ENCODE data around the gene MFSD1. TPM values are rescaled to one million over a fixed set of nuclear protein-coding genes. Genes with fewer than 3 reads are reported as not detected.

Gene MFSD1
- total and polyA plus RNA-seq, 2 of the 4 experiments (the other 2 are of a cell fraction) = 50.4 to 64.2 TPM

- BruUV-seq (replicated peaks) = no TSS peak
- H3K27ac ChIP-seq (ENCODE audit: insufficient read depth, low read length) = no peak overlapping the region
- H3K36me3 ChIP-seq (ENCODE audit: control insufficient read depth, insufficient read depth, low read length) = peaks cover 33% of the 10 kb centered on the region
- H3K9me3 ChIP-seq (ENCODE audit: control insufficient read depth, insufficient read depth, low read length) = no peaks in the 10 kb centered on the region
- H2AK5ac ChIP-seq (ENCODE audit: low read depth, low read length) = no peak overlapping the region
- no peaks in the 10 kb centered on the region for H3K27me3 ChIP-seq (ENCODE audit: control insufficient read depth, insufficient read depth, low read length)
- ATAC-seq (ENCODE audit: low read depth) (no peak), DNase-seq (no peak)
- no peak overlapping the region for H4K5ac ChIP-seq (ENCODE audit: low read depth, low read length)
- no peaks in the 10 kb centered on the region; the same call in 1 of the 2 replicates for H3K4me1 ChIP-seq (ENCODE audit: control insufficient read depth, insufficient read depth, low read length)
- ChIA-PET CTCF (no interaction called here), POLR2A (ENCODE audit: unreplicated experiment) (no interaction called here)
- H2BK20ac ChIP-seq (ENCODE audit: low read depth, low read length) = no peak overlapping the region
- no peak overlapping the region for H4K8ac ChIP-seq (ENCODE audit: low read depth in 2 of 2, low read length in 2 of 2)
- no peak overlapping the region for H2BK5ac ChIP-seq (ENCODE audit: low read depth, low read length, poor library complexity, severe bottlenecking)
- no CpG with 5 or more reads among the region's 8 CpGs for WGBS, 2 experiments (ENCODE audit: extremely low coverage in 2 of 2, insufficient read length in 1 of 2)
- H3K56ac ChIP-seq (ENCODE audit: extremely low read depth, insufficient read depth, low read length) = no peak overlapping the region
- no peak overlapping the region for H3K4ac ChIP-seq (ENCODE audit: low read depth, low read length)
- H2AK9ac ChIP-seq (replicated peaks; ENCODE audit: low read depth, low read length, poor library complexity) = no peak overlapping the region
- H3K23ac ChIP-seq (ENCODE audit: low read depth, low read length) = no peak overlapping the region
- intact Hi-C loops (cut with micrococcal nuclease) = no loop called here
- H4K20me1 ChIP-seq (ENCODE audit: insufficient read depth, low read length) = no peaks in the 10 kb centered on the region
- no peak overlapping the region for H3K4me2 ChIP-seq (ENCODE audit: low read depth, low read length)
- H3K4me3 ChIP-seq (ENCODE audit: insufficient read depth, low read depth, low read length) = no peak overlapping the region
- no peak overlapping the region for H2BK120ac ChIP-seq (ENCODE audit: low read depth, low read length)
- dilution Hi-C loops (cut with HindIII; ENCODE audit: low sequenced_read_pairs, unreplicated experiment) = no loop called here
- H2BK15ac ChIP-seq (ENCODE audit: low read depth, low read length) = no peak overlapping the region
- peaks cover 6% of the 10 kb centered on the region; the same call in 1 of the 2 replicates for H3K9me1 ChIP-seq (ENCODE audit: insufficient read depth, low read length)
- H4K91ac ChIP-seq (ENCODE audit: insufficient read depth, low read depth, low read length) = no peak overlapping the region
- H3K18ac ChIP-seq (ENCODE audit: low read depth, low read length) = no peak overlapping the region
- no peak overlapping the region for H2AFZ ChIP-seq (replicated peaks; ENCODE audit: low read length, poor library complexity)
- H3K9ac ChIP-seq (ENCODE audit: low read depth, low read length) = no peak overlapping the region
- H3K14ac ChIP-seq (replicated peaks; ENCODE audit: low read depth, low read length) = no peak overlapping the region
- peaks cover 0 to 6% of the 10 kb centered on the region in 2 experiments; a peak in 1 of 4 replicates for H3K79me1 ChIP-seq (ENCODE audit: low read depth in 1 of 2, low read length in 2 of 2)
- in situ Hi-C loops (cut with MboI; ENCODE audit: low sequenced_read_pairs) = no loop called here
- TF ChIP-seq RCOR1 (IDR thresholded peaks at IDR 0.05; ENCODE audit: insufficient replicate concordance, low read length) (no peak), MXI1 (IDR thresholded peaks at IDR 0.05; ENCODE audit: borderline replicate concordance, low read depth, low read length) (no peak), FOS (IDR thresholded peaks at IDR 0.05; ENCODE audit: low read depth, low read length) (no peak), SMC3 (IDR thresholded peaks at IDR 0.05; ENCODE audit: low read depth, low read length) (no peak), MAFK (IDR thresholded peaks at IDR 0.05; ENCODE audit: low read depth, low read length) (no peak), USF2 (IDR thresholded peaks at IDR 0.05; ENCODE audit: low read depth, low read length) (no peak), BHLHE40 (IDR thresholded peaks at IDR 0.05; ENCODE audit: low read depth, low read length) (no peak), RFX5 (IDR thresholded peaks at IDR 0.05; ENCODE audit: low read depth, low read length) (no peak), CHD1 (IDR thresholded peaks at IDR 0.05; ENCODE audit: low read depth, low read length) (no peak), MAZ (IDR thresholded peaks at IDR 0.05; ENCODE audit: borderline replicate concordance, low read depth, low read length) (no peak), CEBPB (IDR thresholded peaks at IDR 0.05; ENCODE audit: low read depth, low read length) (no peak), RAD21 (IDR thresholded peaks at IDR 0.05; ENCODE audit: low read length) (no peak), POLR2A (IDR thresholded peaks at IDR 0.05; ENCODE audit: low read depth, low read length) (no peak), CTCF (conservative IDR thresholded peaks at IDR 0.05; ENCODE audit: low read depth, low read length) (no peak), NFE2L2 (IDR thresholded peaks at IDR 0.05; ENCODE audit: low read depth, low read length) (no peak)
Observed at GRCh38 chr3:158810823-158811724, 9.2 kb downstream of the MFSD1 start.

Data from IMR-90 (cell line).